HG03521 (cell line): ENCODE results near the gene GRIN2A.

Experiments used
- ATAC-seq: cut with Tn5 transposase; IDR thresholded peaks from one replicate; pipeline ENCODE4 v1.9.1; 2021; ENCODE audit warnings: mild to moderate bottlenecking, moderate library complexity; ENCODE audit not compliant: unreplicated experiment

The GRIN2A gene

DNA sequence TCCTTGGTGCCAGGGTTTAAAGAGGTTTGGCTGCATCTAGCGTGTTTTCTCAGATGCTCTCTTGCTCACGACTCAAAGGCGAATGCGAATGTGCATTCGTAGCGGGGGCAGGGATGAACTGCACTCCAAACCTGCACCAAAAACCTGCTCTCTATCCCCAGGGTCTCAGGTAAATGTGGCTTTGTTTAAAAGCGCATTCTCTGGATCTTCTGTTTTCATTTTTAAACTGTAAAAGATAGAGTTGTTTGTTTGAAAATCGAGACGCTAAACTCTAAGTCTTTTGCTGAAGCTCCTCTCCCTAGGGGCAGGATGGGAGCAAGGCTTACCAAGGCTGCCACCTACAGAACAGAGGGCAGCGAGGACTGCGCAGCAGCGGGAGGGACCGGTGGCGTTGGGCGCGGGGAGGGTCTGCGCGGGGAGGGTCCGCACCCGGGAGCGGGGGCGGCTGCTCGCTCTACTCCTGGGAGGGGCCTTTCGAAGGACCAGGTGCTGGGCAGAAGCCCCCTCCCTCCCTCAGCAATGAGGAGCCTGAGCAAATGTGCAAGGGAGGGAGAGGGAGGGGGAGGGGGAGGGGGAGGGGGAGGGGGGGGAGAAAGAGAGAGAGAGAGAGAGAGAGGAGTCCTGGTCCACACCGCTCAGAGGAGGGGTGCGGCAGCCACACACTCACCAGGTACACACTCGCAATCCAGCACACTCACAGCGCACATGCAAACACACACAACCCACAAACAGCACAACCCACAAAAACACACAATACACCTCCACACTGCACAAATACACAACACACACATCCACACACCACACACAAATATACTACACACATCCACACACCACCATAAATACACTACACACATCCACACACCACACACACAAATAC lies 142.8 kb downstream of the GRIN2A start:
- no peak for ATAC-seq

- ATAC-seq, result no peak
Measured at GRCh38 chr16:10037751-10038150, 144.5 kb downstream of the GRIN2A start.

DNA sequence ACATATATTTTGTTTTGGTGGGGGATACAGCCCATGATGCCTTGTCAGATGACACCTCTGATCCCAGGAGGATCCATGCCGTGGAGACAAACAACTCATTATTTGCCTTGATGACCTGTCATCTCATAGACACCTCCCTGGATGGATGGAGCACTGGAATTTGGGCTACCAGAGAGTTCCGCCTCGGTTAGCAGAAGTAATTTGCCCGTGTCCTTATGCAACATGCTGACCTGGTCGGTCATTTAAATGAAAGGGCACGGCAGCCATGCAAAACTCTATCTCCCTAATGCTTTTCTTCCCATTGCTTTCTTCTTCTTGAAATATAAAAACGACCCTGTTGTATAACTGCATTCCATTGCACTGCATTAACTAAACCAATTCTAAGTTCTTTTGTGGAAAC lies 145.3 kb downstream of the GRIN2A start:
- ATAC-seq, result no peak

- ATAC-seq, result no peak
Measured at GRCh38 chr16:10033556-10033955, 148.7 kb downstream of the GRIN2A start.

GRCh38 chr16:10031955-10032354 lies 150.3 kb downstream of the GRIN2A start:
- ATAC-seq, result no peak

DNA sequence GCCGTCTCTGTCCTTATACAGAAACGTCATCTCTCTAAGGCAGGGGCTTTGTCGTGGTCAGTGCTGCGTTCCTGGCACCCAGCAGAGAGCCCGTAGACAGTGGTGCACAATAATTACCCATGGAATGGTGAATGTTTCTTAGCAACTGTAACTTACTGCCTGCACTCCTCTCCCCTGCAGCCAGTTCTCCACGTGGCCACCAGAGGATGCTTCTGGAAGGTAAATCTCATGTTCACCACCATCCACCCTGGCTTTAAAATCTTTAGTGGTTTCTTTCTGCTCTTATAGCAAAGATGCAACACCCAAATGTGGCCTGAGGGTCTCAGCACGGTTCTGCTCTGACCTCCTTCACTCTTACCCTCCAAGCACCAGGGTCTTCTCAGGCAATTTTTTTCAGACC lies 150.8 kb downstream of the GRIN2A start:
- ATAC-seq, result no peak

- no peak for ATAC-seq
Measured at GRCh38 chr16:10028644-10029043, 153.6 kb downstream of the GRIN2A start.

- no peak for ATAC-seq
Measured at GRCh38 chr16:10027553-10027952, 154.7 kb downstream of the GRIN2A start.

GRCh38 chr16:10026593-10026992 lies 155.6 kb downstream of the GRIN2A start:
- ATAC-seq, result no peak

DNA sequence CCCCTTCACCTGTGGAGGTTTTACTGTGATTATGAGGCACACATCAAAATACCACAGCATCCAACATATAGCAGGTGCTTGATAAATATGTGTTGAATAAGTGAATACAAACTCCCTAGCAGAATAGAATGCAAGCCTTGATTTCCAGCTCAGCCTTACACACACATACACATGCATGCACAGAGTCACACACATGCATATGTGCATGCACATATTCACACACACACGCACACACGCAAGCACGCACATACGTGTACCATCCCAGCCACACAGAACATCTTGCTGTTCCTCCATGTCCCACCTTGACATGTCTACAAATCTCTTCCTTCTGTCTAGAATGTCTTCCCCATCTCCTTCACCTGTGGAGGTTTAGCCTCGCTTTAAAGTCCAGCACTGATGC lies 160.1 kb downstream of the GRIN2A start:
- ATAC-seq, result no peak

DNA sequence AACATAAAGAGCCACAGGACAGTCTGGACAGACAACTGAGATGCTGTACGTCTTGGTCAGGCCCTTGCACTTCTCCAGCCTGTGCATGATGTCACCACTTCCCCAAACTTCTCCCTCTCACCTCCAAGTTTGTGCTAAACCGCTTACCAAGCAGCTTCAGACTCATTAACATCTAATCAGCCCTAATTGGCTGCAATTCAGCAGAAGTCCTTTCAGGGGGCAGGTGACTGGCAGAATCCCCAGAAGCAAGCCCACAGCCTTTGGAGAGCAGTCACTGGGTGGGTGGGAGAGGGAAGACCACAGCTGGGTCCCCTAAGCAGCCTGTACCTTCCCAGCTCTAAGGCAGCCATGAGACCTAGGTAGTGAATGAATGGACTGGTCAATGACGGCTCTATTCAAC lies 161.4 kb downstream of the GRIN2A start:
- ATAC-seq, result no peak

GRCh38 chr16:10016752-10017151 lies 165.5 kb downstream of the GRIN2A start:
- ATAC-seq, result no peak

DNA sequence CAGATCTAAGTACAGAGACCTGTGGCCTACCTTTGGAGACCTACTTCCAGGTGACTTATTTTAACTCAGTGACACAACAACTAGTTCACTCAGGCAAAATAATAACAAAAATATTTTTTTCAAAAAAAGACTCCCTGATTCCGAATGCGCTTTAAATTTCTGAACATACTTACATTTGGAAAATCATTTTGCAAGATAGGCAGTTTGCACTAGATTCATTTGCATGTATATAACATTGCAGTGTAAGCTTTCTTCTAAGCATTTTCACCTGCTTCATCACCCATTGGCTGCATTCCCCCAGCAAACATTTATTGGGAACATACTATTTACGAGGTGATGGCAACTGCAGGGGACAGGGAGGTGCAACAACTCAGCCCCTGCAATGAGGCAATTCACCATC lies 166.8 kb downstream of the GRIN2A start:
- ATAC-seq, result no peak

GRCh38 chr16:10013774-10014173 lies 168.5 kb downstream of the GRIN2A start:
- ATAC-seq, result no peak

DNA sequence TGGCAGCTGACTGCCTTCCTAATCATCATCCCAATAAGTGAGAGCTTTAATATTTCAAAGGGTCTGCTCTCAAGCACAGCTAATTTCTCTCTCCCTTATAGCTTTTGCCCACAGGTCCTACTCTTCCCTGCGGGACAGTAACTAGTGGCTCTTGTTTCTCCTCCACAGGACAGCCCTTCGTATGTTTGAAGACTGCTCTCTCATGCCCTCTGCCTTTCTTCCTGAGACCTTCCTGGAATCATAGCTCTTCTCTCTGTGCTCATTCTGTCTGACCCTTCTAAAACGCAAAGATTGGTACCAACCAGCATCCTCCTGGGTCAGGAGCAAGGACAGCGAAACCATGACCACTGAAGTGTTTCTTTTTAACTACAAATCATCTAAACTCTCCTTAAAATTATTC lies 168.9 kb downstream of the GRIN2A start:
- no peak for ATAC-seq

- ATAC-seq, result no peak
Measured at GRCh38 chr16:10009684-10010083, 172.5 kb downstream of the GRIN2A start.

DNA sequence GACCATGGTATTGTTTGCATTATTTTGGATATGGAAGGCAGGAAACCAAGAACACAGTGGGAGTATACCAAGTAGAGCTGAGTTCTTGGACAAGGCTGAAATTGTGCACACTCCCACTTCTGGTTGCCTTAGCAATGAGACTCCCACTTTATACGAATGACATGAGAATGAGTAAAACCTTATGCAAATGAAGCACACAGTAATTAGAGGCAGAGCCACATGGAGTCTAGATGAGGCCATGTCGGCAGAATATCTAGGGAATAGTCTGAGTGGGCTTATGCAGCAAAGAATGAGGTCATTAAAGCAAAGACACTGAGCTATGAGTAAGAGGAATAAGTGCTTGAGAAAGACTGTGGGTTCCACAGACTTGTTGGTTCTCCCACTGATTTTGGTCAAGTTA lies 178.7 kb downstream of the GRIN2A start:
- no peak for ATAC-seq

- no peak for ATAC-seq
Measured at GRCh38 chr16:10001258-10001775, 180.9 kb downstream of the GRIN2A start.

GRCh38 chr16:9996221-9996620 lies 186.0 kb downstream of the GRIN2A start:
- no peak for ATAC-seq

- ATAC-seq, result no peak
Measured at GRCh38 chr16:9992441-9992840, 189.8 kb downstream of the GRIN2A start.

DNA sequence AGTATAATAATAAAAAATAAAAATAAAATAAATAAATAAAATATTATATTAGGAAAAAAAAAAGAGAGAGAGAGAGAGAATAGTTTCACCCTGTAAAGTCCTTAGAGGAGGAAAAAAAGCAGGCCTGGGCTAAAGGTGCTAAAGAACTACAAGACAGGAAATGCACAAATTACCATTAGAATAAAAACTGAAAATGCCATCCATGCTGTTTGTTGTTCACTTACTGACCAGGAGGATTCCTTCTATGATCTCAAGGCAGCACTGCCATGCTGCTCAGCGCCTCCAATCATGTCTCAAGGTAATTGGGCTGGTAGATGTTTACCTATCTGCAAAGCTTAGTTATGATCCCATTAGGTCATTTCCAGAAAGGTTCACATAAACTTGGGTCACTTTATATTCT lies 201.2 kb downstream of the GRIN2A start:
- no peak for ATAC-seq

DNA sequence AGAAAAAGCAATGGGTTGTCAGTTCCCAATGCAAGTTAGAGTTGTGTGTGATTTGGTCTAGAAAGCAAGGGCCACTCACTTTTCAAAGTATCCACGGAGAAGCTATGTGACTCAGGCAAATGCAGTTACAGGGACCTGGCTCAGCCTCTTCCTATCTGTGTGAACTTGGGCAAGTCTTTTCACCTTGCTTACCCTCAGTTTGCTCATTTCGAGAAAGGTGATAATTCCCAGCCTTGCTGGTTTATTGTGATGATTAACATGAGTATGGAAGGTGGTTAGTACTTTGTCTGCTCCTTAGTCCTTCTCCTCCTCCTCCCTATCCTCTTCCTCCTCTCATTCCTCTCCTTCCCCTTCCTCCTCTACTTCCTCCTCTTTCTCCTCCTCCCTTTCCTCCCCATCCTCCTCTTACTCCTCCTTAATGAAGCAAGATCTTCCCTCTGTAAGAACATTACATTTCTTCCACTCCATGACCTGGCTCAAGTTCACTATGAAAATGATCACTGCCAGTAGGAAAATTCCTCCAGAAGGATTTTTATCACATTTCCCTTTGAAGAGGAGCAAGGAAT lies 204.0 kb downstream of the GRIN2A start:
- no peak for ATAC-seq
